ENCODE data around the gene ARHGEF17.

The ARHGEF17 gene

GRCh38 chr11:73355109-73355508 is 47.0 kb downstream of the ARHGEF17 start:
- no peak for DNase-seq (ENCODE audit: extremely low read depth in 1 of 2, low read depth in 1 of 2)

- DNase-seq (ENCODE audit: extremely low read depth in 1 of 2, low read depth in 1 of 2), result no peak
These were observed 49.1 kb downstream of the ARHGEF17 start for GRCh38 chr11:73356979-73357860.

- DNase-seq (ENCODE audit: extremely low read depth in 1 of 2, low read depth in 1 of 2), result no peak
These were observed 50.0 kb downstream of the ARHGEF17 start for GRCh38 chr11:73358071-73358470.

- no peak for DNase-seq (ENCODE audit: extremely low read depth in 1 of 2, low read depth in 1 of 2)
These were observed 51.3 kb downstream of the ARHGEF17 start for GRCh38 chr11:73359341-73359740.

GRCh38 chr11:73359930-73360742 is 52.1 kb downstream of the ARHGEF17 start:
- no peak for DNase-seq (ENCODE audit: extremely low read depth in 1 of 2, low read depth in 1 of 2)

GRCh38 chr11:73360743-73361369 is 52.8 kb downstream of the ARHGEF17 start:
- no peak for DNase-seq (ENCODE audit: extremely low read depth in 1 of 2, low read depth in 1 of 2)

GRCh38 chr11:73361953-73362776 is 54.1 kb downstream of the ARHGEF17 start:
- no peak for DNase-seq (ENCODE audit: extremely low read depth in 1 of 2, low read depth in 1 of 2)

GRCh38 chr11:73363147-73363546 is 55.1 kb downstream of the ARHGEF17 start:
- DNase-seq (ENCODE audit: extremely low read depth in 1 of 2, low read depth in 1 of 2), result no peak

- no peak for DNase-seq (ENCODE audit: extremely low read depth in 1 of 2, low read depth in 1 of 2)
These were observed 57.5 kb downstream of the ARHGEF17 start for GRCh38 chr11:73365352-73366264.

GRCh38 chr11:73366265-73366610 is 58.2 kb downstream of the ARHGEF17 start:
- DNase-seq (ENCODE audit: extremely low read depth in 1 of 2, low read depth in 1 of 2), result no peak

GRCh38 chr11:73366953-73367352 is 58.9 kb downstream of the ARHGEF17 start:
- no peak for DNase-seq (ENCODE audit: extremely low read depth in 1 of 2, low read depth in 1 of 2)

- no peak for DNase-seq (ENCODE audit: extremely low read depth in 1 of 2, low read depth in 1 of 2)
These were observed 59.5 kb downstream of the ARHGEF17 start for GRCh38 chr11:73367482-73368024.

GRCh38 chr11:73372375-73372993 is 64.4 kb downstream of the ARHGEF17 start:
- no peak for DNase-seq (ENCODE audit: extremely low read depth in 1 of 2, low read depth in 1 of 2)

- no peak for DNase-seq (ENCODE audit: extremely low read depth in 1 of 2, low read depth in 1 of 2)
These were observed 66.1 kb downstream of the ARHGEF17 start for GRCh38 chr11:73374151-73374550.

GRCh38 chr11:73375830-73376159 is 67.7 kb downstream of the ARHGEF17 start:
- no peak for DNase-seq (ENCODE audit: extremely low read depth in 1 of 2, low read depth in 1 of 2)

- peak; percentile 79 to 91 for DNase-seq (ENCODE audit: extremely low read depth in 1 of 2, low read depth in 1 of 2)
These were observed 68.2 kb downstream of the ARHGEF17 start, which contains the start of gene RELT for GRCh38 chr11:73376160-73376802. RELT (plus strand) TSS chr11:73376399; CDS start chr11:73389137, 12,738 bp downstream.

GRCh38 chr11:73376803-73377629 is 68.9 kb downstream of the ARHGEF17 start:
- DNase-seq (ENCODE audit: extremely low read depth in 1 of 2, low read depth in 1 of 2), result peak; percentile 13 to 57
